ENCODE data around the gene IFT80. TPM values are rescaled to one million over a fixed set of nuclear protein-coding genes. Genes with fewer than 3 reads are reported as not detected.

IFT80 gene
- total RNA-seq, 1 experiment from 2014 or later = 26.3 TPM

GRCh38 chr3:160400030-160400701 lies 1.1 kb upstream of the IFT80 start:
- H3K79me2 ChIP-seq (ENCODE audit: insufficient read depth, low read length) = peaks cover 89% of the 10 kb centered on the region
- ChIA-PET CTCF (no interaction called here), RAD21 (ENCODE audit: low non-redundant PET in 1 of 2, low total read pairs in 2 of 2, uncharacterized antibody in 2 of 2, unreplicated experiment in 2 of 2) (no interaction called here), POLR2A (no interaction called here)
- H3K4me3 ChIP-seq (replicated peaks in 1 of 2; ENCODE audit: low read depth in 1 of 2, low read length in 2 of 2) = peak overlapping the region; percentile 90 to 93
- H4K20me1 ChIP-seq (ENCODE audit: insufficient read depth) = peaks cover 11% of the 10 kb centered on the region; the same call in 1 of the 2 replicates
- BruUV-seq (replicated peaks) = no TSS peak
- H3K9ac ChIP-seq (ENCODE audit: low read length) = peak overlapping the region; percentile 94
- peak overlapping the region; percentile 95 for H3K27ac ChIP-seq (ENCODE audit: low read depth, low read length)
- H3K9me3 ChIP-seq (ENCODE audit: control insufficient read depth in 1 of 2, insufficient read depth in 1 of 2, low read depth in 1 of 2, low read length in 2 of 2) = no peaks in the 10 kb centered on the region
- no peaks in the 10 kb centered on the region for H3K9me2 ChIP-seq (ENCODE audit: insufficient read depth)
- TF ChIP-seq SIN3A (IDR thresholded peaks at IDR 0.05; ENCODE audit: low read depth) = peak; percentile 45; the same call in 1 of the 2 replicates
- TF ChIP-seq POLR2A (IDR thresholded peaks at IDR 0.05; ENCODE audit: borderline replicate concordance, extremely low read depth, insufficient read depth, insufficient read length) = no peak
- peak overlapping the region; percentile 91 for H3K4me2 ChIP-seq (ENCODE audit: low read length)
- DNase-seq (ENCODE audit: low read depth, low spot score) (no peak), ATAC-seq (0 out of 2 replicates have a peak, but pooled peaks have one; percentile 7)
- no peaks in the 10 kb centered on the region for H3K27me3 ChIP-seq (ENCODE audit: insufficient read depth, low read length)
- intact Hi-C loops (cut with micrococcal nuclease) = no loop called here
- H3K4me1 ChIP-seq (ENCODE audit: control insufficient read depth in 1 of 2, insufficient read depth in 2 of 2, low read length in 2 of 2) = peaks cover 17 to 32% of the 10 kb centered on the region in 2 experiments
- no peak overlapping the region for H2AFZ ChIP-seq (ENCODE audit: low read depth, low read length, poor library complexity, severe bottlenecking)
- H3K36me3 ChIP-seq (ENCODE audit: control insufficient read depth in 1 of 2, insufficient read depth in 2 of 2, low read length in 2 of 2) = peaks cover 11 to 38% of the 10 kb centered on the region in 2 experiments; a peak in 3 of 4 replicates

GRCh38 chr3:160398820-160399124 lies 253 bp downstream of the IFT80 start:
- Histone ChIP-seq H4K20me1 (ENCODE audit: insufficient read depth) (peaks cover 11% of the 10 kb centered on the region; the same call in 1 of the 2 replicates), H2AFZ (ENCODE audit: low read depth, low read length, poor library complexity, severe bottlenecking) (peak overlapping the region; percentile 55), H3K27ac (ENCODE audit: low read depth, low read length) (peak overlapping the region; percentile 95; the same call in 1 of the 2 replicates), H3K27me3 (ENCODE audit: insufficient read depth, low read length) (no peaks in the 10 kb centered on the region), H3K4me3 (replicated peaks in 1 of 2; ENCODE audit: low read depth in 1 of 2, low read length in 2 of 2) (peak overlapping the region; percentile 90 to 93), H3K9me3 (ENCODE audit: control insufficient read depth in 1 of 2, insufficient read depth in 1 of 2, low read depth in 1 of 2, low read length in 2 of 2) (no peaks in the 10 kb centered on the region), H3K4me2 (ENCODE audit: low read length) (peak overlapping the region; percentile 91), H3K4me1 (ENCODE audit: control insufficient read depth in 1 of 2, insufficient read depth in 2 of 2, low read length in 2 of 2) (peaks cover 17 to 32% of the 10 kb centered on the region in 2 experiments), H3K79me2 (ENCODE audit: insufficient read depth, low read length) (peaks cover 81% of the 10 kb centered on the region), H3K9ac (ENCODE audit: low read length) (peak overlapping the region; percentile 94), H3K36me3 (ENCODE audit: control insufficient read depth in 1 of 2, insufficient read depth in 2 of 2, low read length in 2 of 2) (peaks cover under 1 to 24% of the 10 kb centered on the region in 2 experiments; a peak in 2 of 4 replicates), H3K9me2 (ENCODE audit: insufficient read depth) (no peaks in the 10 kb centered on the region)
- ATAC-seq (peak; percentile 26), DNase-seq (ENCODE audit: low read depth, low spot score) (no peak)
- RAD21 ChIA-PET (ENCODE audit: low non-redundant PET in 1 of 2, low total read pairs in 2 of 2, uncharacterized antibody in 2 of 2, unreplicated experiment in 2 of 2) = no interaction called here
- POLR2A ChIA-PET = no interaction called here
- no TSS peak for BruUV-seq (replicated peaks)
- CTCF ChIA-PET = no interaction called here
- intact Hi-C loops (cut with micrococcal nuclease) = no loop called here
- TF ChIP-seq EZH2phosphoT487 (IDR thresholded peaks at IDR 0.05; ENCODE audit: borderline replicate concordance) (no peak), EGR1 (IDR thresholded peaks at IDR 0.05; ENCODE audit: low read depth) (no peak), YY1 (IDR thresholded peaks at IDR 0.05; ENCODE audit: extremely low read depth, insufficient replicate concordance, low read depth, low read length) (no peak), POLR2A (IDR thresholded peaks at IDR 0.05; ENCODE audit: borderline replicate concordance, extremely low read depth, insufficient read depth, insufficient read length) (no peak), ZBTB33 (IDR thresholded peaks at IDR 0.05; ENCODE audit: extremely low read depth, insufficient replicate concordance, low read length) (no peak)
- TF ChIP-seq, protein P1, sequence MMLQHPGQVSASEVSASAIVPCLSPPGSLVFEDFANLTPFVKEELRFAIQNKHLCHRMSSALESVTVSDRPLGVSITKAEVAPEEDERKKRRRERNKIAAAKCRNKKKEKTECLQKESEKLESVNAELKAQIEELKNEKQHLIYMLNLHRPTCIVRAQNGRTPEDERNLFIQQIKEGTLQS (IDR thresholded peaks at IDR 0.05) = no peak

Data from HCT116 (cell line).